ENCODE results near the gene IPO4. TPM values are rescaled to one million over a fixed set of nuclear protein-coding genes. Genes with fewer than 3 reads are reported as not detected.

IPO4 gene
- total and polyA plus RNA-seq, 2 of the 13 experiments (the other 11 are each of a cell fraction or from before 2014, with no cell fraction given) = 39.0 to 179 TPM

GRCh38 chr14:24141097-24141880, 47.3 kb downstream of the IPO4 start, which contains the start of gene EMC9 (continued):
- TF ChIP-seq ATF4 (CRISPR knock-in tag; IDR thresholded peaks at IDR 0.05) (0 out of 4 replicates have a peak, but pooled peaks of 1 of the 2 experiments have one; percentile 51), ZNF678 (CRISPR knock-in tag; IDR thresholded peaks at IDR 0.05) (peak; percentile 99), NBN (conservative IDR thresholded peaks at IDR 0.05) (no peak), ATM (IDR thresholded peaks at IDR 0.05; ENCODE audit: borderline replicate concordance) (no peak), CHD2 (IDR thresholded peaks at IDR 0.05; ENCODE audit: low read depth, low read length) (no peak), RBAK (CRISPR knock-in tag; IDR thresholded peaks at IDR 0.05) (peak; percentile 63; the same call in 1 of the 2 replicates), PLRG1 (conservative IDR thresholded peaks at IDR 0.05) (no peak), SOX13 (IDR thresholded peaks at IDR 0.05) (peak; percentile 68; the same call in 1 of the 2 replicates), SOX13 (CRISPR knock-in tag; conservative IDR thresholded peaks at IDR 0.05 in 1 of 2, IDR thresholded peaks at IDR 0.05 in 1 of 2) (peak; percentile 60 to 72; a peak in 2 of 4 replicates), KAT7 (CRISPR knock-in tag; IDR thresholded peaks at IDR 0.05; ENCODE audit: borderline replicate concordance) (no peak; the same call in 1 of the 2 replicates), ZBTB44 (CRISPR knock-in tag; IDR thresholded peaks at IDR 0.05) (0 out of 2 replicates have a peak, but pooled peaks have one; percentile 33), HMG20B (CRISPR knock-in tag; conservative IDR thresholded peaks at IDR 0.05) (peak; percentile 81), SIN3A (IDR thresholded peaks at IDR 0.05; ENCODE audit: borderline replicate concordance, low read depth, low read length) (peak; percentile 91; the same call in 1 of the 2 replicates), MAFG (CRISPR knock-in tag; IDR thresholded peaks at IDR 0.05) (no peak), ZNF446 (CRISPR knock-in tag; IDR thresholded peaks at IDR 0.05) (no peak), ZNF451 (CRISPR knock-in tag; IDR thresholded peaks at IDR 0.05) (peak; percentile 74), REXO4 (CRISPR knock-in tag; IDR thresholded peaks at IDR 0.05; ENCODE audit: borderline replicate concordance) (peak; percentile 97), FOXC1 (CRISPR knock-in tag; IDR thresholded peaks at IDR 0.05; ENCODE audit: borderline replicate concordance) (no peak), KDM3A (CRISPR knock-in tag; IDR thresholded peaks at IDR 0.05; ENCODE audit: low read depth) (peak; percentile 91), SNAPC5 (CRISPR knock-in tag; IDR thresholded peaks at IDR 0.05; ENCODE audit: borderline replicate concordance) (no peak; the same call in 1 of the 2 replicates), HOMEZ (CRISPR knock-in tag; IDR thresholded peaks at IDR 0.05; ENCODE audit: low read depth) (peak; percentile 97), KDM1A (CRISPR knock-in tag; IDR thresholded peaks at IDR 0.05) (no peak), ZNF460 (CRISPR knock-in tag; IDR thresholded peaks at IDR 0.05; ENCODE audit: borderline replicate concordance) (no peak), ZFP36L2 (CRISPR knock-in tag; IDR thresholded peaks at IDR 0.05) (no peak), ZNF205 (CRISPR knock-in tag; IDR thresholded peaks at IDR 0.05) (peak; percentile 1; the same call in 1 of the 2 replicates), ZGPAT (CRISPR knock-in tag; IDR thresholded peaks at IDR 0.05) (peak; percentile 95)

Measured in HepG2 (cell line).